BJ (cell line): ENCODE measurements around the gene FAH. TPM values are rescaled to one million over a fixed set of nuclear protein-coding genes. Genes with fewer than 3 reads are reported as not detected.

ENCODE experiments used
- CTCF ChIA-PET: fragments of 350-600 bp; formaldehyde crosslinking; extraction: SDS; loops from one replicate; lab custom pipeline; 2021; ENCODE audit warnings: antibody characterized with exemption, inconsistent platforms; lab: Yijun Ruan, JAX
- POLR2A ChIA-PET: fragments of 300-600 bp; sonication (Branson Sonifier 250); formaldehyde crosslinking; extraction: SDS; loops from one replicate; lab custom pipeline; 2021; ENCODE audit warnings: antibody characterized with exemption; lab: Charles Lee
- DNase-seq: peaks from one replicate; pipeline ENCODE4 v3.0.0-alpha.2; 2011; ENCODE audit warnings: low read depth
- H3K27me3 ChIP-seq: 2 replicates; pipeline ENCODE4 v1.6.0; 2011; ENCODE audit warnings: low read length; ENCODE audit not compliant: control insufficient read depth, insufficient read depth
- H3K36me3 ChIP-seq: 2 replicates; pipeline ENCODE4 v1.5.1; 2011; ENCODE audit warnings: low read length; ENCODE audit not compliant: control insufficient read depth, insufficient read depth
- H3K4me3 ChIP-seq: 2 replicates; pipeline ENCODE4 v1.5.1; 2011; ENCODE audit warnings: low read depth, mild to moderate bottlenecking, control low read depth, low read length
- CTCF ChIP-seq: IDR thresholded peaks from 2 replicates; pipeline ENCODE4 v1.5.1; 2011; ENCODE audit warnings: low read depth, mild to moderate bottlenecking, control low read depth, inconsistent platforms, low read length, moderate library complexity; ENCODE audit not compliant: insufficient read depth
- polyA plus RNA-seq: library from polyadenylated mRNA; depleted of rRNA; stranded (reverse); fragments of >200 nt; gene quantifications from 2 replicates; pipeline ENCODE4 v1.2.3, GENCODE V29; 2011

The FAH gene
- polyA plus RNA-seq, 1 experiment = 72.3 TPM

- no peak for DNase-seq
- Histone ChIP-seq H3K4me3 (no peak overlapping the region), H3K27me3 (peaks cover 3% of the 10 kb centered on the region; the same call in 1 of the 2 replicates), H3K36me3 (no peaks in the 10 kb centered on the region)
- no peak for TF ChIP-seq CTCF
- CTCF ChIA-PET = no interaction called here
- POLR2A ChIA-PET = no interaction called here
Observed at GRCh38 chr15:80194914-80195313, 42.1 kb downstream of the FAH start.

GRCh38 chr15:80199366-80199765 is 46.6 kb downstream of the FAH start:
- DNase-seq = no peak
- H3K36me3 ChIP-seq = no peaks in the 10 kb centered on the region
- H3K27me3 ChIP-seq = peaks cover 3% of the 10 kb centered on the region; the same call in 1 of the 2 replicates
- H3K4me3 ChIP-seq = no peak overlapping the region
- POLR2A ChIA-PET = no interaction called here
- CTCF ChIA-PET = no interaction called here
- TF ChIP-seq CTCF = no peak

GRCh38 chr15:80199869-80200268 is 47.1 kb downstream of the FAH start:
- CTCF ChIA-PET = no interaction called here
- Histone ChIP-seq H3K4me3 (no peak overlapping the region), H3K36me3 (no peaks in the 10 kb centered on the region), H3K27me3 (peaks cover 3% of the 10 kb centered on the region; the same call in 1 of the 2 replicates)
- POLR2A ChIA-PET = no interaction called here
- no peak for TF ChIP-seq CTCF
- DNase-seq = no peak

GRCh38 chr15:80201256-80202015 is 48.6 kb downstream of the FAH start:
- Histone ChIP-seq H3K27me3 (peaks cover 3% of the 10 kb centered on the region; the same call in 1 of the 2 replicates), H3K4me3 (no peak overlapping the region), H3K36me3 (no peaks in the 10 kb centered on the region)
- no peak for DNase-seq
- ChIA-PET CTCF (no interaction called here), POLR2A (no interaction called here)
- no peak for TF ChIP-seq CTCF

- ChIA-PET POLR2A (no interaction called here), CTCF (no interaction called here)
- no peak for DNase-seq
- TF ChIP-seq CTCF = no peak
- no peak overlapping the region for H3K4me3 ChIP-seq
- no peaks in the 10 kb centered on the region for H3K36me3 ChIP-seq
- peaks cover 3% of the 10 kb centered on the region; the same call in 1 of the 2 replicates for H3K27me3 ChIP-seq
Observed at GRCh38 chr15:80202016-80202315, 49.2 kb downstream of the FAH start.
